ENCODE data around the gene HS1BP3.

The HS1BP3 gene

GRCh38 chr2:20600756-20601325, 50.1 kb downstream of the HS1BP3 start:
- no peak for DNase-seq (ENCODE audit: low spot score)
- no peak for TF ChIP-seq CTCF (IDR thresholded peaks at IDR 0.05; ENCODE audit: extremely low read depth, missing control alignments)

- TF ChIP-seq CTCF (IDR thresholded peaks at IDR 0.05; ENCODE audit: extremely low read depth, missing control alignments), result no peak
- no peak for DNase-seq (ENCODE audit: low spot score)
These were observed 50.9 kb downstream of the HS1BP3 start for GRCh38 chr2:20599861-20600461.

GRCh38 chr2:20599001-20599600, 51.8 kb downstream of the HS1BP3 start:
- DNase-seq (ENCODE audit: low spot score), result no peak
- no peak for TF ChIP-seq CTCF (IDR thresholded peaks at IDR 0.05; ENCODE audit: extremely low read depth, missing control alignments)

GRCh38 chr2:20597860-20598183, 53.1 kb downstream of the HS1BP3 start:
- no peak for TF ChIP-seq CTCF (IDR thresholded peaks at IDR 0.05; ENCODE audit: extremely low read depth, missing control alignments)
- DNase-seq (ENCODE audit: low spot score), result no peak

GRCh38 chr2:20596973-20597859, 53.7 kb downstream of the HS1BP3 start:
- DNase-seq (ENCODE audit: low spot score), result no peak
- TF ChIP-seq CTCF (IDR thresholded peaks at IDR 0.05; ENCODE audit: extremely low read depth, missing control alignments), result no peak

GRCh38 chr2:20596193-20596972, 54.5 kb downstream of the HS1BP3 start:
- no peak for TF ChIP-seq CTCF (IDR thresholded peaks at IDR 0.05; ENCODE audit: extremely low read depth, missing control alignments)
- DNase-seq (ENCODE audit: low spot score), result no peak
